NCI-H128 (cell line): ENCODE results near the gene PRICKLE2.

ENCODE experiments used
- DNase-seq: peaks from one replicate; lab custom pipeline; 2025; ENCODE audit not compliant: unreplicated experiment; lab: John Stamatoyannopoulos, UW

Gene PRICKLE2

GRCh38 chr3:64224826-64225610 is at the start of gene PRICKLE2:
Gene PRICKLE2 (minus strand): TSS chr3:64225466. CDS start chr3:64198927, 26,539 bp downstream.
- DNase-seq: no peak

- no peak for DNase-seq
Measured at GRCh38 chr3:64272842-64273241, 47.6 kb upstream of the PRICKLE2 start.

GRCh38 chr3:64272271-64272670 is 47.0 kb upstream of the PRICKLE2 start:
- no peak for DNase-seq

- DNase-seq: no peak
Measured at GRCh38 chr3:64271631-64272030, 46.4 kb upstream of the PRICKLE2 start.

GRCh38 chr3:64270866-64271260 is 45.6 kb upstream of the PRICKLE2 start:
- DNase-seq: no peak

- DNase-seq: no peak
Measured at GRCh38 chr3:64270142-64270865, 45.0 kb upstream of the PRICKLE2 start.

- DNase-seq: no peak
Measured at GRCh38 chr3:64268926-64269325, 43.7 kb upstream of the PRICKLE2 start.

- DNase-seq: no peak
Measured at GRCh38 chr3:64267721-64268604, 42.7 kb upstream of the PRICKLE2 start.

GRCh38 chr3:64266983-64267382 is 41.7 kb upstream of the PRICKLE2 start:
- no peak for DNase-seq

GRCh38 chr3:64266065-64266931 is 41.0 kb upstream of the PRICKLE2 start:
- DNase-seq: no peak

GRCh38 chr3:64265646-64266045 is 40.4 kb upstream of the PRICKLE2 start:
- DNase-seq: no peak

- no peak for DNase-seq
Measured at GRCh38 chr3:64264501-64265109, 39.3 kb upstream of the PRICKLE2 start.

- DNase-seq: no peak
Measured at GRCh38 chr3:64262574-64263114, 37.4 kb upstream of the PRICKLE2 start.

- no peak for DNase-seq
Measured at GRCh38 chr3:64260431-64260830, 35.2 kb upstream of the PRICKLE2 start.

- DNase-seq: no peak
Measured at GRCh38 chr3:64259636-64260035, 34.4 kb upstream of the PRICKLE2 start.

- DNase-seq: no peak
Measured at GRCh38 chr3:64257100-64257755, 32.0 kb upstream of the PRICKLE2 start.

GRCh38 chr3:64255741-64256340 is 30.6 kb upstream of the PRICKLE2 start:
- DNase-seq: no peak

GRCh38 chr3:64254443-64254842 is 29.2 kb upstream of the PRICKLE2 start:
- no peak for DNase-seq

GRCh38 chr3:64253689-64254088 is 28.4 kb upstream of the PRICKLE2 start:
- no peak for DNase-seq
